H1 (cell line): ENCODE data around the gene TMEM200B.

Experiments used
- EZH2 ChIP-seq: fragments of 200-600 bp; sonication (generic); IDR thresholded peaks from 2 replicates; pipeline ENCODE4 v1.7.1; 2012; ENCODE audit warnings: low read depth, mild to moderate bottlenecking, moderate library complexity, low read length, inconsistent platforms; ENCODE audit not compliant: severe bottlenecking
- NRF1 ChIP-seq: IDR thresholded peaks from 2 replicates; pipeline ENCODE4 v1.6.1; 2011; ENCODE audit warnings: mild to moderate bottlenecking, low read depth, low read length, improper control_type of control experiment
- POLR2A ChIP-seq, 2 experiments: IDR thresholded peaks; 1 replicate in 1 of 2; 2 replicates in 1 of 2; pipeline ENCODE4 v1.6.1; 2011; ENCODE audit warnings: low read depth in 2 of 2, low read length in 2 of 2, mild to moderate bottlenecking in 2 of 2; ENCODE audit errors: control extremely low read depth in 1 of 2
- SIN3A ChIP-seq, 2 experiments: IDR thresholded peaks in 1 of 2; conservative IDR thresholded peaks in 1 of 2; 2 replicates each; pipeline ENCODE4 v1.6.1; 2011 to 2012; ENCODE audit warnings: low read length in 2 of 2, improper control_type of control experiment in 1 of 2, low read depth in 1 of 2, mild to moderate bottlenecking in 1 of 2
- SP1 ChIP-seq: IDR thresholded peaks from 2 replicates; pipeline ENCODE4 v1.6.1; 2011; ENCODE audit warnings: low read depth, low read length
- TF ChIP-seq, protein P1 (sequence below), 3 experiments: IDR thresholded peaks; 1 replicate in 2 of 3; 2 replicates in 1 of 3; pipeline versions ENCODE4 v1.5.1 to v1.6.1; 2011; ENCODE audit warnings: low read length in 3 of 3, mild to moderate bottlenecking in 3 of 3, inconsistent platforms in 2 of 3, low read depth in 1 of 3, moderate library complexity in 1 of 3; ENCODE audit not compliant: insufficient read depth in 1 of 3; ENCODE audit errors: control extremely low read depth in 1 of 3

DNA sequence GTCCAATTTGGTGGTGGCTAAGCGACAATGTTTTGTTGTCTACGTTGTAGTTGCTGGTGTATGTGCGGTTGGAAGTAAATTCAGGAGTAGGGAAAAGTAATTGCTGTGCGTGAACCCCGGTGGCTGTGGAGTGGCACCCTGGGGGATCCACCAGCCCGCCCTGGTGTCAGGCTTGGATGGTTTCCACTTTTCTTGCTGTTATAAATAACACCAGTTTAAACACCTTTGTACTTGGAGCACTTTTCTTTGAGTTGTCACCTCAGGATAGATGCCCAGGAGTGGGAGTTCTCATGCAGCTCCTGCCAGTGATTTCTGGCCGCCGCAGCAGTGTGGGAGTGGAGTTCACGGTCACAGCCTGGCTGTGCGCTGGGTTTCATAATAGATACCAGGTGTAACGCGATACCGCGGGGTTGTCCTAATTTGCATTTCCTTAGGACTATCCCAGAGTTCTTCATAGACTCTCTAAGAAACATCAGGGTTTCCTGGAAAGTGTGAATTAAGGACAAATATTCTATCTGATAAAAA lies 12.8 kb upstream of the TMEM200B start:
- no peak for TF ChIP-seq NRF1
- TF ChIP-seq, protein P1, sequence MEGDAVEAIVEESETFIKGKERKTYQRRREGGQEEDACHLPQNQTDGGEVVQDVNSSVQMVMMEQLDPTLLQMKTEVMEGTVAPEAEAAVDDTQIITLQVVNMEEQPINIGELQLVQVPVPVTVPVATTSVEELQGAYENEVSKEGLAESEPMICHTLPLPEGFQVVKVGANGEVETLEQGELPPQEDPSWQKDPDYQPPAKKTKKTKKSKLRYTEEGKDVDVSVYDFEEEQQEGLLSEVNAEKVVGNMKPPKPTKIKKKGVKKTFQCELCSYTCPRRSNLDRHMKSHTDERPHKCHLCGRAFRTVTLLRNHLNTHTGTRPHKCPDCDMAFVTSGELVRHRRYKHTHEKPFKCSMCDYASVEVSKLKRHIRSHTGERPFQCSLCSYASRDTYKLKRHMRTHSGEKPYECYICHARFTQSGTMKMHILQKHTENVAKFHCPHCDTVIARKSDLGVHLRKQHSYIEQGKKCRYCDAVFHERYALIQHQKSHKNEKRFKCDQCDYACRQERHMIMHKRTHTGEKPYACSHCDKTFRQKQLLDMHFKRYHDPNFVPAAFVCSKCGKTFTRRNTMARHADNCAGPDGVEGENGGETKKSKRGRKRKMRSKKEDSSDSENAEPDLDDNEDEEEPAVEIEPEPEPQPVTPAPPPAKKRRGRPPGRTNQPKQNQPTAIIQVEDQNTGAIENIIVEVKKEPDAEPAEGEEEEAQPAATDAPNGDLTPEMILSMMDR (IDR thresholded peaks at IDR 0.05; ENCODE audit: control extremely low read depth in 1 of 3, insufficient read depth in 1 of 3, low read depth in 1 of 3, low read length in 3 of 3) = no peak
- TF ChIP-seq SIN3A (conservative IDR thresholded peaks at IDR 0.05 in 1 of 2, IDR thresholded peaks at IDR 0.05 in 1 of 2; ENCODE audit: low read depth in 1 of 2, low read length in 2 of 2) = no peak
- no peak for TF ChIP-seq EZH2
- TF ChIP-seq POLR2A (IDR thresholded peaks at IDR 0.05; ENCODE audit: control extremely low read depth in 1 of 2, low read depth in 2 of 2, low read length in 2 of 2) = no peak
- TF ChIP-seq SP1 = no peak
